Erythroblast (primary cell): ENCODE measurements around the gene PACSIN1.

Experiments
- GATA1 ChIP-seq: IDR thresholded peaks from 2 replicates; pipeline ENCODE4 v1.6.1; 2011; ENCODE audit warnings: low read depth, mild to moderate bottlenecking, control low read depth, low read length, moderate library complexity
- POLR2A ChIP-seq: IDR thresholded peaks from 2 replicates; pipeline ENCODE4 v1.6.1; 2011; ENCODE audit warnings: mild to moderate bottlenecking, low read length

- TF ChIP-seq POLR2A = no peak
- no peak for TF ChIP-seq GATA1
Observed at GRCh38 chr6:34535646-34536045, 69.8 kb downstream of the PACSIN1 start.
